NCI-H510A (cell line): ENCODE measurements around the gene SEL1L3.
"Not testable (repeated sequence)": the region's sequence is repeated elsewhere in the genome, so short reads cannot be mapped to it uniquely, and the experiment has no call there.

Experiments used
- DNase-seq: peaks from one replicate; lab custom pipeline; 2025; lab: John Stamatoyannopoulos, UW

The SEL1L3 gene

DNA sequence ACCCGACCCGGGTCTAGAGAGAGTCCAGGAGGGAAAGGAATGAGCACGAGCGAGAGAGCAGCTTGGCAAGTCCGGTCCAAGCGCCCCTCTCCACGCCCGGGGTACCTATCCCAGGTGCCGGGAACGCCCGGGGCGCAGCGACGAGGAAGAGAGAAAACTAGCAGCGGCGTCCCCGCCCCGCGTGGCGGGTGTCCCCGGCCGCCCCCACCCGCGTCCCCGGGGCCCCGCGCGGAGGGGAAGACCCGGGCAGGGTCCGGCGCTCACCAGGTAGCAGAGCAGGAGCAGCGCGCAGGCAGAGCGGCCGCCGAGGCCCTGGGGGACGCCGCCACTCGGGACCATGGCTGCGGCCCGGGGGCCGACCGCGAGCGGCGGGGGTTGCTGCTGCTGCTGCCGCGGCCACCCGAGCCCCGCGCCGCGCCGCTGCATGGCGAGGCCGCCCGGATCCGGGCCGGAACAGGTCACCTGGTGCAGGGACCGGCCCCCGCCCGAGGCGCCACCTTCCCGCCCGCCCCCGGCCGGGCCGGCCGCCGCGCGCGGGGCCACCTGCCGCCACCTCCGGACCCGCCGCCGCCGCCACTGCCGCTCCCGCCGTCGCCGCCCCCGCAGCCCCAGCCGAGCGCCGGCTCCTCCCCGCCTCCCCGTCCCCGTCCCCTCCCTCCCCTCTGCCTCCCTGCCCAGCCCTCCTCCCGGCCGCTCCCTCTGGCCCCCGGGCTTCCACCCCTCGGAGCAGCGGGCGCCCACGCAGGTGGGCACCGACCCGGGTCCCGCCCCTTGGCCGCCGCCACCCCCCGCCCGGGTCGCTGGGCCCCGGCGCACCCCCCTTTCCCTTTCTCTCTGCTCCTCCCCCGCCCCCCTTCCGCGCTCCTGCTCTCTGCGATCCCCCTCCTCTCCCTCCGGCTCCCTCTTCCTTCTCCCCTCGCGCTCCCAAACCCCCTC lies at the start of gene SEL1L3:
SEL1L3 (minus strand) TSS at position 578 of the 936 bp plus-strand sequence; CDS start at position 426, 152 bp downstream.
- no peak for DNase-seq

DNA sequence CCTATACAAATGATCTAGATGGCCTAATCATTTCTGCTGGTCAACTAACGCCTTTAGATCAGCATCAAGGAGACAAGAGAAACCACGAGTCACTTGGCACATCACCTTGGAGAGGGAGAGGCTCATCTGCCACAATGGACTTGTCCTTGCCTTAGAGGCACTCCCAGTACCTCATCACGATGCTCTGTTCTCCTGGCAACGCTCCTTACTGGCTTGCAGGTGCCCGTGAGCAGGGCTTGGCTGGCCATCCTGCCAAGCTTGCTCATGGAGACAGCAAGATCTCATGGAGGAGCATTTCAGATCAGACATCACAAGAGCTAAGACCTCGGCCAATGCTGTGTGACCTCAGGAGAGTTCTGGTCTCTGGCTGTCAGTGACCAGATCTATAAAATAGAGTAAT lies 48.6 kb upstream of the SEL1L3 start:
- DNase-seq = no peak

DNA sequence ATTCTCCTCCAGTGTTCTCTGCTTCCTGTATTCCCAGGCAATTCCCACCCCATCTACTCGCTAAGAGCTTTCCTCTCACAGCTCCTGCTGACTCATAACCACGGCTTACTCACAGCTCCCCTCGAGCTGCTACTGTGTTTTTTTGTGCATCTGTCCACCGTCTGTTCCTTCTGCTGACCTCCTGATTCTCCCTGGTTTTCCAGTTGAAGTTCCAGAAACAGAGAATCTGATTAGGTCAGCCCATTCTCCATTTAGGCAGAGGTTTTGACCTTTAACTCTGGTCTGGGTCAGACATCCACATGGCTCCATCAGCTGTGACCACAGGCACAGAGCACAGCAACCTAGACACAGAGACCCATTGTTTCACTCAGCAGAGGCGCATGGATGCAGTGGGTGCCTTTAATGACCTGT lies 45.7 kb upstream of the SEL1L3 start:
- DNase-seq = no peak

DNA sequence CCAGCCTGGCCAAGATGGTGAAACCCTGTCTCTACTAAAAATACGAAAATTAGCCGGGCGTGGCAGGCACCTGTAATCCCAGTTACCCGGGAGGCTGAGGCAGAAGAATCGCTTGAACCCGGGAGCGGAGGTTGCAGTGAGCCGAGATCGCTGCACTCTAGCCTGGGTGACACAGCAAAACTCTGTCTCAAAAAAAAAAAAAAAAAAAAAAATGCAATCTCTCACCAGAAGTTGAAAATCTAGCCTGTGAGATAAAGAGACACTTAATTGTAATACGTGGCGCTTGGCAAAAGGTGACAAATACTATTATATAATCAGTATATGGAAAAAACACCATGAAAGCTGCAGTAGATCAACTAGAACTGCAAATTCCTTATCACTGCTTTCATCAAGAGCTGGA lies 43.3 kb upstream of the SEL1L3 start:
- DNase-seq = not testable (repeated sequence)

DNA sequence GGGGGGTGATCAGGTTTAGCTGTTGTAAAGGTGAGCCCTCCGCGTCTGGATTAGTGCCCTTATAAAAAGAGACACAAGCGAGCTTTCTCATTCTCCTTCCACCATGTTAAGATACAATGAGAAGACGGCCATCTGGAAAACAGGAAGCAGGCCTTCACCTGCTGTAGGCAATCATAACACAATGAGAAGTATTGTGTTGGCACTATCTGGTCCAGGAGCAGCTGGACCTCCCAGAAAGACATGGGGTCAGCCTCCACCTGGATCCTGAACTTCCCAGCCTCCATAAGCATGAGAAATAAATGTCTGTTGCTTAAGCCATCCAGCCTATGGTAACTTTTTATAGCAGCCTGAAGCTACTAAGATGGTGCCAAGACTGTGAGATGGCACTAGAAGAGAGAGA lies 42.6 kb upstream of the SEL1L3 start:
- DNase-seq = no peak

DNA sequence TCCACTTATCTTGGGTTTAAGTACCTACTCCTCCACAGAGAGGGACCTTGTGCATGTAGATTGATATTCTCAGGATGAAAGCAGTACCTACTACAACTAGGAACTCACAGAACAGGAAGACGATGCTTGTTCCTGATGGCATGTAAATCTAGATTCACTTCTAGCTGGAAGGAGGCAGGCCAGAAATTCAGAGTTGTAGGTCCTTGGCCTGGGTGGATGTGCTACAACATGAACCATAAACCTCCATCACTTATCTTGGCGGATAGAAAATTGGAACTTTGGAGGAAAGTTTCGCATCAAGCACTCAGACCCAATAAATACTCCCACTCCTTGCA lies 41.9 kb upstream of the SEL1L3 start:
- no peak for DNase-seq

DNA sequence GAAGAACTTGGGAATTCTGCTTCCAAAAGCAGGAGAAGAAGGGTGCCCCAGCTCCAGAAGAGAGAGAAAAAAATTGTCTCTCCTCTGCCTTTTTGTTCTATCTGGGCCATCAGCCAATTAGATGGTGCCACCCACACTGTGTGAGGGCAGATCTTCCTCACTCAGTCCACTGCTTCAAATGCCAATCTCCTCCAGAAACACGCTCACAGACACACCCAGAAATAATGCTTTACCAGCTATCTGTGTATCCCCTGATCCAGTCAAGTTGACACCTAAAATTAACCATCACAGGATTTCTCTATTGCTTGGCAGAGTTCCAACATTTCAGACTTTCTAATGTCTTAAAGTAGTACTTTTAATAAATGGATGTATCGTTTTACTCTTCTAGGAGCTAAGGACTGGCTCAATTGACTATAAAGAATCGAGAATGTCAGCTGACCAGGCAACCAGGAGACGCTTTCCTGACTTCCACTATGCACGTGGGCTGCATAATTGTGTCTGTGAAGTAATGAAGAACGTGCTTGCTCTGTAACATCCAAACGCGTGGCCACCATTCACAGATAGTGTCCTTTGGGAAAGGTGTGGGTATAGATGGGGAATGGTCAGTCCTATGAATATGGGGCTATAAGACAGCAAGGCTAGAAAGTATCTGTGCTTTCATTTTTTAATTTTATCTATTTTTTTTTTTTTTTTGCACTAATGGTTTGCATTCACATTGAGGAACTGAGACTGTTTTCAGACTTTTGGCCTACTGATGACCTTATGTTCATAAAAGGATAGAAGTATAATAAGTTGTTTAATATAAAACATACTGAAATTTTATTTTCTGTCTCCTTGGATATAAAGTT lies 41.3 kb upstream of the SEL1L3 start:
- no peak for DNase-seq

DNA sequence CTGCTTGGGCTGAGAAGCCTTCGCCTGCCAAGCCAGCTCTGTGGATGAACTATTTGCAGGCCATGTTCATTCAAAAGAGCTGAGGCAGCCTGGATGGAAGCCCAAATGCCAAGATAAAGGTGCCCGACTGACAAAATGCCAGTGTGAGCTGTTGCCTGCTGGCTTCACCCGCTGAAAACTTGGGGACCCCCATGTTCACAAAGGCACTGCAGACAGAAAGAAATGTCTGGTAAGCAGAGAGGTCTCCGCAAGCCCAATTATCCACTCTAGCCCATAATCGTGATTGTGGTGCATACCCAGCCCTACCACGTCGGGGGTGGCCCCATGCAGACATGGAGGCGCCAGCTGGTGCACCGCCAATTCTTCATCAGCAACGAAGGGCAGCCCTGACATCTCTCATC lies 38.2 kb upstream of the SEL1L3 start:
- no peak for DNase-seq

DNA sequence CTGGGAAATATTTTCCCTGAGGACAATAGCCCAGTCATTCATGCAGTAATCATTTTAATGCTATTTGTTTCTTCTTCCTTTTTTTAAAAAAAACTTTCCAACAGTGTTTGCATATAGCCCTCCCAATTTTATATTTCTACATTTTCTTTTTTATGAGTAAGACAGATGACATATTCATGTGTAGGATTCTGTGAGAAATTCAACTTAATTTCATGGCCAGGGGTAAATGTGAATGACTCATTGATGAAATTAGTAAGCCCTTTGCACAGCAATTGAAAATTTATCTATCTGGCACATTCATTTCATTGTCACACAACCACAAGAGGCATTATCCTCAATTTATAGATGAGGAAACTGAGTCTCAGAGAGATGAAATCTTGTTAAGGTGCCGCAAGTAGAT lies 37.5 kb upstream of the SEL1L3 start:
- DNase-seq = no peak

DNA sequence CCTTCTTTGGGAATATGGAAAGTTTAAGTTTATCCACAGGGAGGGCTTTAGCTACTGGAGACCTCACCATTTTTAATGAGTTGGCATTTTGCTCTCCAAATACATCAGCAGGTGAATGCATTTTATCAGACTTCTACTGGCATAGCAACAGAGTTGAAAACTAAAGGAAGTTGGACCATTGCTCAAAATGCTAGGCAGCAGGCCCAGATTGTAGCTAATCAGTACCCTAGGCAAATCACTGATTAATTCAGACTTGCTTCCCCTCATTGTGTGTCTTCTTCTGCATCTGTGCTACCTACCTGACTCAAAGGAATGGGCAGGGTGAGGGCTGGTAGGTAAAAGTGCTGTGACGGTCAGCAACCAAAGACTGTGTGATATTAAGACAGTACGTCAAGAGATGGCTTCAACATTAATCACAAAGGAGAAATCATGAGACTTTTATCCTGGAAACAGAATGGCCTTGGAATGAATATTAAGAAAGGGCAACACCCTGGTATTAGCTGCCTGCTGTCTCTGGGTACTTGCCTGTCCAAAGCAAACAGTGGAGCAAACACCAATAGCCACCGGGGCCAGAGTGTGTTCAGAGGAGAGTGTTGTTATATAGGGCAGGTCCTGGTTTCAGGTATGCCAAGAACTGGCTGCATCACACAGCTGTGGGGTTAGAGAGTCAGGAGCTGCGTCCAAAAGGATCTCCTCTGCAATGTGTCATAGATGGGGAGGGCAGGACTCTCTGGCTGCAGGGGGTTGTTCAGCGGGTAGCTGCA lies 34.2 kb upstream of the SEL1L3 start:
- no peak for DNase-seq

DNA sequence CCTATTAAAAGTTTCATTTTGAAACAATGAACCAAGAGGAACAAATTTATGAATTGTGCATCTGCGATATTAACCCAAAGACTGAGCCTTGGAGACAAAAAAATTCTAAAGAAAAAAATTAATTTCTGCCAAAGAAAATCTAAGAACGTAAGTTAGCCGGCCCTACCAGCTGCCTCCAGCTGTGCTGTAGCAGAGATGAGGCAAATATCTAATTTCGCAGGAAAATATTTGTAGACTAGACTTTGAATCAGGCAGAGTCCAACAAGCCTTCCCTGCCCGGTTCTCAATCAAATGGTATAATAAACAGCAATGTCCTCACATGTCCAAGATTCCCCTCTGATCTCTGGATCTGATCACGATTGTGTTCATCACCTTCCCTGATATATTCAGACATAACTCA lies 30.0 kb upstream of the SEL1L3 start:
- no peak for DNase-seq

DNA sequence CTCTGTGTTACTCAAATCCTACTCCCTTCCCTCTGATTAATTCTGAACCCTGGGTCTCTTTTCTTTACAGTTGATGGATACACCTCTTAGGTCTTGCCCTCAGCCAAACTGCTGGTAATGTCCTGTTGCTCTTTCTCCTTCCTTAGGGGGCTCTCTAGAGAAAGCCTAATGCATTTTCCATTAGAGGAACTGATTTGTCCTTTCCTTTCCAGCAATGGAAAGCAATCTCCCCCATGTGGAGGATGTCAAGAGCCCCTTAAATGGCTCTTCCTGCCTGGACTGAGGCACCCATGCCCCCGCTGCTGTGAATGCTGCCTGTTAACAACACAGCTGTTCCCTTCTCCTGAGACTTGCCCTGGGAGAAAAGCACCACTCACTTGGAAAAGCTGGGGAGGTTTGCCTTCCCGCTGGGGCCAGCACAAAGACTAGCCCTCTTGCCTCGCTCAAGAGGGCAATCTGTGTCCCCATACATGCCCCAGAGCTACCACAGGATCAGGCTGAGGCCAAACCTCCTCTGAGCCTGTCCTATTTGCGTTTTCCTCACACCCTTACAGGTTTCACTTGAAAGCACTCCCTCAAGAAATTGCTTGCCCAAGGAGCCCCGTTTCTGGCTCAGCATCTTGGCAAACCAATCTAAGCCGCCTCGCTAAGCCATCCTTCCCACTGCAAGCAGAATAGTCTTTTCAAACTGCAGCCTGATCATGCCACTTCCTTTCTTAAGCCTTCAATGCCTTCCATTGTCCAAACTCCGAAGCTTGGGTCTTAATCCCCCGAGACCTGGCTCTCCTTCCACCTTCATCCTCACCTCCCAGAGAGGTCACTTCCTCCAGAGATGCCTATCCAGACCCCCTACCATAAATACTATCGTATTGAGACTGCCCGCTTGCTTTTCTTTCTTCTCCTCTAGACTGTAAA lies 28.0 kb upstream of the SEL1L3 start:
- no peak for DNase-seq

DNA sequence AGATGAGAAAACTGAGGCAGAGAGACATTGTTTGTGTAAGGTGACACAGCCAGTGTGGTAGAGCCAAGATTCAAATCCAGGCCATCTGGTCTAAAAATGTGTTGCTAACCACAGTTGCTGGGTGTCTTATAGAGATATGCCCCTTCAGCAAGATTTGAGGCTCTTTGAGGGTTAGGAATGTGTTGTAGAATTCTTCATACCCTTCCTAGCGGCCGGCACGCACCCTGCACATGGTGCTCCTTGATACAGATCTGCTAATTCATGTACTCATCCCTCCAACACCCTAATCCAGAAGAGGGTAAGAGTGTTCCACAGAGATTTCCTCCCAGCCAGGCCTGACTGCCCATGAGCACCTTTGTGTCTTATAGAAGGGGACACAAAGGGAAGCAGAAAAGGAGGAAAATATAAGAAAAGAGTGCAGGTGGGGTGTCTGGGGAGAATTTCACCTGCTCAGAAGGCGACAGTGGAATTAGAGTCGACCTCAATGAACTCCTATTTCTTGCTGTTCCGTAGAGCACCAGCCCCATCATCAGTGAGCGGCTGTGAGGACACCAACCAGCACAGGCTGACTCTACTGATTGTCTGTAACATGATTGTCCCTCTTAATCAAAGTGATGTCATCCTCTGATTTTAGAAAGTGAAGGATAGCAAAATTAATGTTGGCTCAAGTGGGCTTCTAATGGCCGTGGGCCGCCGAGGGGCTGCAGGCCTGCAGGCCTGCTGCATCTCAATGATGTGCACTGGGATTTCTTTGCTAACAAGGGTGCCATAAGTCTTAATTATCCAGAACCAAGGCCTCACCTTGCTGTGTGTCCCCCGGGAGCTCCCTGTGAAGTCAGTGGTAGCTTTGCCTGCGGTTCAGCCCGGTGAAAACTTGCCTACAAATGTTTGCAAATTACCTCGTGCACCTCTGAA lies 27.1 kb upstream of the SEL1L3 start:
- no peak for DNase-seq

DNA sequence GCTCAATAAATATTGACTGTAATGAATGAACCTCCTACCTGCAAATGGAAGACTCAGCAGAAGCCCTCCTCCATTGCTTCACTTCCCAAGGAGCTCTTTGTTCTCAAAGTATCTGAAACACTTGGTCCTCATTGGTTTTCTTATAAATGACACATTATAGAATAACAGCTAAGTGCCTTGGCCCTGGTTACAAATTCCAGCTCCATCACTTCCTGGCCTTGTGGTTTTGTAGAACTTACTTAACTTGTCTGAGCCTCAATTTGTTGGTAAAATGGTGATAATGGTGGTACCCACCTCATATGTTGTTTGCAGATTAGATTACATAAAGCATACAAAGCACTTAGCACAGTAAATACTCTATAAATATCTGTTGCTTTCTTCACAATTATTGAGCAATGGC lies 26.0 kb upstream of the SEL1L3 start:
- DNase-seq = no peak

DNA sequence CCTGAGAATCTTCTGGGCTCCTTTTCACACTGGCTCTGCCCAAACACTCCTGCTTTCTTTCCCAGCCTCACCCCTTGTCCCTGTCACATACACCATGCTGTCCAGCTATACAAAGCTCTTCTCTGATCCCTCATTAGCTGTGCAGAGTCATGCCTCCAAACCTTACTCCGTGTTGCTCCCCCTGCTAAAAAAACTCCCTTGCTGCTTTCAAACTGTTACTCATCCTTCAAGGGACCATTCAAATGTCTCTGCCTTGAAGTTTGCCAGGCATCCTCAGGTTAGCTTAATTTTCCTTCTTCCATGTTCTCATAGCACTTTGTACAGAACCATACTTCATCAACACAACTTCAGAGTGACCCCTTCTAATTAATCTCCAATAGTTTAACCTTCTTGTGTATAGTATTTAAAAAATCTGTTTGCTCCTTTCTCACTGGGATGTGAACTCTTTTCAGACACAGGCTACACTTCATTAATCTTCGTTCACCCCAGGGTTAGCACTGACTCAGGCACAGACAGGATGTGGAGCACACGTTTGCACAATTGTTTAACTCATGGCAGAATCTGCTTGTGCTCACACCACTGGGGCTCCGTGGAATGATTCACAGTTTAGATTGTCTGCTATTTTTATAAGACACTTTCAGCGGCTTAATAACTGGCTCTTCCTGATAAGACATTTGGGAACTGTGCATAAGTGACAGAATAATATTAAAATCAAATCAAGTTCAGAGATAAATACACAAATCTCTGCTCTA lies 21.4 kb upstream of the SEL1L3 start:
- DNase-seq = no peak

DNA sequence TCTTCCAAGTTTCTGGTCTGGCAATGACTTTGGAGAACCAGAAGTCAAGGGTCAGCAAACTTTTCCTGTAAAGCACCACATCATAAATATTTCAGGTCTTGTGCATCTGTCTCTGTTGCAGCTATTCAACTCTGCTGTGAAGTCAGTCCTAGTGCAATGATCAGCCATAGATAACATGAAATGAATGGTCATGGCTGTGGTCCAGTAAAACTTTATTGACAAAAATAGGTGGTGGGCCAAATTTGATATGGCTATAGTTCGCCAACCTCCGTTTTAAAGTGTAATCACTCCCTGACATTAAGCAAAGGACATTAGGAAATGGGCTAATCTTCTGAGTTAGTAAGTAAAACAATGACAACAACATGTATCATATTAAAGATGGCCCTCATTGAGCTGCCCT lies 20.8 kb upstream of the SEL1L3 start:
- no peak for DNase-seq

DNA sequence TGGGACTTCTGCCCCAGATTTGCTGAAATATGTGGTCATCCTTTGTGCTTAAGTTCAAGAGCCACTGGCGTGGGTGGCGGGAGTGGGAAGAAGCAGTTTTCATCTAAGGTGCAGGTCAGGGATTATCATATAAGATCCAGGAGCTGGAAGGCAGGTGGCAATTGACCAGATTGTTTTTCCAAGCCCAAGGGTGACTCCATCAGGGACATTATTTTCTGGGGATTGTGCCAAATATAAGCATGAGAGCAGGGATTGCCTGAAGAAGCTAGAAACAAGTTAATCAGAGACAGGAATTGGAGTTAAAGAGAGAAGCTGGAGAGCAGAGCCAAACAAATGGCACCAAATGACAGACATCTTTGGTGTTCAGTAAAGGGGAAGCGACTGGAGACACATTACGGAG lies 19.4 kb upstream of the SEL1L3 start:
- DNase-seq = no peak

DNA sequence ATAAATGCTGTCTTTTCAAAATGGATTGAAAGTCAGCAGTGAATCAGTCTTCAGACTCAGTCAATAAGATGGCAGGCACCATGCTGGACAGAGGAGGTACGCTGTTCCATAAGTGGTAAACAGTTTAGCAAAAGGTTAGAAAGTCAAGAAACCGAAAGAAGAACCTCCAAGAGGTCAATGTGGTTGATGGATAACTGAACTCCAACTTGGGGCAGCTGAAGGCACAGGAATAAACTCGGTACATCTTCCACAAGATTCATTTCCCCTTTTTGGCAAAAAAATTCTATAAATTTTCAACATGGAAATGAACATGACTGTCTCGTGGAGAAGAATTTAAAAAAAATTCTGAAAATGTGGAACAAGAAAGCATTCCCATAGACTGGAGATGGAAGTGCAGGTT lies 18.4 kb upstream of the SEL1L3 start:
- no peak for DNase-seq

DNA sequence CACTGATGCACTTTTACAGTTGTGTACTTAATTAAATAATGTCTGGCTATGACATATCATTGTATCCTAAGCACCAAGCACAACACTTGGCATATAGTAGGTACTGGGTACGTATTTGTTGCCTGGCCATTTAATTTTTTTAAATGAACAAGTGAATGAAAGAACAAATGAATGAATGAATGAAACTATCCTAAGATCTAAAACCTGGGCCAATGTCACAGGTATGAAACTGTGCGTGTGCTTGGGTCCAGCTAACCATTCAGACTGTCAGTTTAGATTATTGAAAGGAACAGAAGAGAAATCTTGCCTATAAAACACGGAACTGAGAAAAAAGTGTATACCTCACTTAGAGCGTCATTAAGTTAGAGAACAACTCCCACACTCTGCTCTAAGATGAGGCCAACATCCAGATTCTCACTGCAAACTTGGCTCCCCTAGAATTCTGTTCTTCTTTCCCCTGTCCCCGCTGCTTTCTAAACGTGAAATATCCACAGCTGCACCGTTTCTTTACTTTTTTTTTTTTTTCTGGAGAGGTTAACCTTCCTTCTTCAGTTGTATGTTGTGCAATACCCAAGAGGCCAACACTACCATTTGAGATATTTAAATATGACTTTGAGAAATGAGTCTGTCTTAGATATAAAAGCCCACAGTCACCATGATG lies 17.3 kb upstream of the SEL1L3 start:
- DNase-seq = no peak
